ENCODE measurements around the gene NACC1. TPM values are rescaled to one million over a fixed set of nuclear protein-coding genes. Genes with fewer than 3 reads are reported as not detected.

The NACC1 gene
- total and polyA plus RNA-seq, 2 of the 13 experiments (the other 11 are each of a cell fraction or from before 2014, with no cell fraction given): 31.8 to 42.3 TPM

- TF ChIP-seq CTCF (CRISPR knock-in tag; IDR thresholded peaks at IDR 0.05) (0 out of 2 replicates have a peak, but pooled peaks have one; percentile 26), POLR2A (IDR thresholded peaks at IDR 0.05; ENCODE audit: insufficient read depth in 1 of 2, low read depth in 2 of 2, low read length in 2 of 2) (peak; percentile 76 to 82), ZSCAN21 (CRISPR knock-in tag; IDR thresholded peaks at IDR 0.05; ENCODE audit: borderline replicate concordance) (0 out of 2 replicates have a peak, but pooled peaks have one; percentile 6), ZFP37 (CRISPR knock-in tag; IDR thresholded peaks at IDR 0.05; ENCODE audit: borderline replicate concordance) (no peak), PRDM15 (CRISPR knock-in tag; IDR thresholded peaks at IDR 0.05) (peak; percentile 65; the same call in 1 of the 2 replicates), EED (CRISPR knock-in tag; IDR thresholded peaks at IDR 0.05) (no peak), EHMT2 (IDR thresholded peaks at IDR 0.05; ENCODE audit: borderline replicate concordance, low read depth, low read length) (no peak), HDAC2 (CRISPR knock-in tag; IDR thresholded peaks at IDR 0.05) (peak; percentile 83), ZNF607 (CRISPR knock-in tag; IDR thresholded peaks at IDR 0.05; ENCODE audit: borderline replicate concordance) (no peak; the same call in 1 of the 2 replicates), POLR2AphosphoS2 (IDR thresholded peaks at IDR 0.05; ENCODE audit: low read depth, low read length) (no peak), USF2 (IDR thresholded peaks at IDR 0.05; ENCODE audit: low read depth, low read length) (no peak), USF2 (CRISPR knock-in tag; IDR thresholded peaks at IDR 0.05; ENCODE audit: borderline replicate concordance) (peak; percentile 79; the same call in 1 of the 2 replicates), SIN3A (IDR thresholded peaks at IDR 0.05; ENCODE audit: borderline replicate concordance, low read depth, low read length) (no peak; the same call in 1 of the 2 replicates), ZNF580 (CRISPR knock-in tag; IDR thresholded peaks at IDR 0.05; ENCODE audit: borderline replicate concordance, low read depth) (peak; percentile 90; the same call in 1 of the 2 replicates), POLR2AphosphoS5 (IDR thresholded peaks at IDR 0.05; ENCODE audit: low read depth, low read length) (peak; percentile 77), MXD4 (CRISPR knock-in tag; IDR thresholded peaks at IDR 0.05) (peak; percentile 79; the same call in 1 of the 2 replicates), NCOR1 (IDR thresholded peaks at IDR 0.05; ENCODE audit: borderline replicate concordance, low read length) (peak; percentile 81; the same call in 1 of the 2 replicates), ZNF24 (IDR thresholded peaks at IDR 0.05) (peak; percentile 83), FOXC1 (CRISPR knock-in tag; IDR thresholded peaks at IDR 0.05; ENCODE audit: borderline replicate concordance) (peak; percentile 42; the same call in 1 of the 2 replicates), KDM3A (CRISPR knock-in tag; IDR thresholded peaks at IDR 0.05; ENCODE audit: low read depth) (peak; percentile 66), CHD2 (IDR thresholded peaks at IDR 0.05; ENCODE audit: low read depth, low read length) (0 out of 2 replicates have a peak, but pooled peaks have one; percentile 56), ZMYM3 (CRISPR knock-in tag; IDR thresholded peaks at IDR 0.05) (peak; percentile 76; the same call in 1 of the 2 replicates)
Observed at GRCh38 chr19:13162724-13163608, 44.9 kb downstream of the NACC1 start (continued).

Data from HepG2 (cell line).